Esophagus mucosa (tissue), 1 donor: ENCODE data around the gene RIGI. TPM values are rescaled to one million over a fixed set of nuclear protein-coding genes. Genes with fewer than 3 reads are reported as not detected.
A peak's percentile ranks its signal among the peaks of the same experiment; 100 is the strongest.
"Not testable (repeated sequence)": the region's sequence is repeated elsewhere in the genome, so short reads cannot be mapped to it uniquely, and the experiment has no call there.

ENCODE experiments used
- ATAC-seq: fragments of 200-7000 bp; cut with Tn5 transposase; one replicate; pipeline ENCODE4 v1.9.1; 2020
- total RNA-seq: library from RNA; stranded (reverse); gene quantifications from one replicate; pipeline ENCODE4 v1.2.4, GENCODE V29; 2023
- donor health status: DM: yes; HTN: yes; CAD: no.

Gene RIGI
- total RNA-seq, 1 donor from 2014 or later: 5.6 TPM

- no peak for ATAC-seq
These were observed 326 bp downstream of the RIGI start for GRCh38 chr9:32525709-32526030.

- peak; percentile 54 for ATAC-seq
These were observed 896 bp downstream of the RIGI start for GRCh38 chr9:32524892-32525708.

DNA sequence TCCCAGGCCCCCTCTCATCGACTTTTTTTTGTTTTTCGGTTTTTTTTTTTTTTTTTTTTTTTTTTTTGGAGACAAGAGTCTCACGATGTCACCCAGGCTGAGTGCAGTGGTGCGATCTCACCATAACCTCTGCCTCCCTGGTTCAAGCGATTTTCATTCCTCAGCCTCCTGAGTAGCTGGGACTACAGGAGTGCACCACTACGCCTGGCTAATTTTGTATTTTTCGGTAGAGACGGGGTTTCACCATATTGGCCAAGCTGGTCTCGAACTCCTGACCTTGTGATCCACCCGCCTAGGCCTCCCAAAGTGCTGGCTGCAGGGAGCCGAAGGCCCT, 1.5 kb downstream of the RIGI start:
- ATAC-seq: not testable (repeated sequence)

- ATAC-seq: no peak
These were observed 2.1 kb downstream of the RIGI start for GRCh38 chr9:32523910-32524309.

GRCh38 chr9:32518276-32518675, 7.7 kb downstream of the RIGI start:
- ATAC-seq: no peak

- no peak for ATAC-seq
These were observed 9.8 kb downstream of the RIGI start for GRCh38 chr9:32516241-32516640.

DNA sequence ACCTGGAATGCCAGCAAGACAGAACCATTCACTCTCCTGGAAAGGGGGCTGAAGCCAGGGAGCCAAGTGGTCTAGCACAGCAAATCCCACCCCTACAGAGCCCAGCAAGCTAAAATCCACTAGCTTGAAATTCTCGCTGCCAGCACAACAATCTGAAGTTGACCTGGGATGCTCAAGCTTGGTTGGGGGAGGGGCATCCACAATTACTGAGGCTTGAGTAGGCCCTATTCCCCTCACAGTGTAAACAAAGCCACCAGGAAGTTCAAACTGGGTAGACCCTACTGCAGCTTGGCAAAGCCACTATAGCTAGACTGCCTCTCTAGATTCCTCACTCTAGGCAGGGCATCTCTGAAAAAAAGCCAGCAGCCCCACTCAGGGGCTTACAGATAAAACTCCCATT, 17.3 kb downstream of the RIGI start:
- ATAC-seq: no peak

GRCh38 chr9:32503008-32503407, 23.0 kb downstream of the RIGI start:
- ATAC-seq: no peak

DNA sequence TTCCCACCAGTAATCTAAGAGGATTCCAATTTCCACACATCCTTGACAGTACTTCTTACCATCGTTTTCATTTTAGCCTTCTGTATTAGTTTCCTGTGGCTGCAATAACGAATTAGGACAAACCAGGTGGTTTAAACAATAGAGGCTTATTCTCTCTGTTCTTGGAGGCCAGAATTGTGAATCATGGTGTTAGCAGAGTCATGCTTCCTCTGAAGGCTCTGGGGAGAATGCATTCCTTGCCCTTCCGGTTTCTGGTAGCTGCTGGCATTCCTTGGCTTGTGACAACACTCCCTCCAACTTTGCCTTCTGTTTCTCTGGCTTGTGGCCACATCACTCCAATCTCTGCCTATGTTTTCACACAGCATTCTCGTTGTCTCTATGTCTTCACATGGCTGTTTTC, 23.5 kb downstream of the RIGI start:
- peak; percentile 95 for ATAC-seq

- ATAC-seq: no peak
These were observed 24.1 kb downstream of the RIGI start for GRCh38 chr9:32501868-32502267.

GRCh38 chr9:32500768-32501167, 25.2 kb downstream of the RIGI start:
- peak; percentile 83 for ATAC-seq

DNA sequence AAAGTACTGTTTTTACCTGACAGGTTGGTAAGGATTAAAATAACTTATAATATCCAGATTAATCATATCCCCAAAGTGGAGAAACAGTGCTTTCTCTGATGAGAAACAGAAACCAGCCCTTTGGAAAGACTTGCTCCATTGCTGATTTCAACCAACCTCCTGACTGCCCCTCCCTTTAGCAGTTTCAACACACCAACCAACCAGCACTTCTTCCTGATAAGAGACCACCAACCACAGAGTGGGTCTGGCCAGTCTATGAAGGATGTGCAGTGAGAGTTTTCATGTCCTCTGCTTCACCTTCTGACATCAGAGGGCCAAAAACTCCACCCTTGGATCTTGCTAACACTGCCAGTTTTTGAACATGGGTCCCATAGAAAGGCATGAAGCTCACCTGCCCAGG, 28.1 kb downstream of the RIGI start:
- no peak for ATAC-seq

DNA sequence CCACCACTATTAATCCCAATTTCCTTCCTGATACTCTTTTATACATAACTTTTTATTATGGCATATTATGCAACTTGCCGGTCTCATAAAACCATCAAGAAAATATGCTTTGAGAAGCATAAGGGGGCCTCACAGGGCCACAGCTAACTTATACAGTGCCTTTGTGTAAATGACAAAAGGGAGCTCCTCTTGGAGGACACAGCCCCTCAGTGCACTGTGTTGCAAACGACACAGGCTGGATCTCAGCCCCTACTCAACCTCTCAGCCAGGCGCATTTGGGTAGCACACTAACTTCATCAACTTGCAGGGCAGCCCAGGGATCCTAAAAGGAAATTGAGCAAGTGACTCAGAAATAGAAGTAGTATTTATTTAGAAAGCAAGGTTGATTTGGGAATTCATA, 35.4 kb downstream of the RIGI start:
- ATAC-seq: no peak

- no peak for ATAC-seq
These were observed 38.0 kb downstream of the RIGI start for GRCh38 chr9:32487981-32488380.

GRCh38 chr9:32486839-32487562, 39.0 kb downstream of the RIGI start:
- ATAC-seq: no peak

GRCh38 chr9:32483343-32483742, 42.7 kb downstream of the RIGI start:
- ATAC-seq: no peak

Other genes with a start within 250 kb of the RIGI start
- gene ACO1, start 141.6 kb downstream of the RIGI start, total RNA-seq: 14.0 TPM
- 7.2 TPM for gene SMIM27, start 26.1 kb upstream of the RIGI start, total RNA-seq
- gene TOPORS, start 26.4 kb upstream of the RIGI start, total RNA-seq: 8.8 TPM
- gene NDUFB6, start 47.0 kb upstream of the RIGI start, total RNA-seq: 39.2 TPM
- gene TAF1L, start 109.5 kb upstream of the RIGI start, total RNA-seq: not detected